ENCODE results near the gene TRIM36.

Gene TRIM36

DNA sequence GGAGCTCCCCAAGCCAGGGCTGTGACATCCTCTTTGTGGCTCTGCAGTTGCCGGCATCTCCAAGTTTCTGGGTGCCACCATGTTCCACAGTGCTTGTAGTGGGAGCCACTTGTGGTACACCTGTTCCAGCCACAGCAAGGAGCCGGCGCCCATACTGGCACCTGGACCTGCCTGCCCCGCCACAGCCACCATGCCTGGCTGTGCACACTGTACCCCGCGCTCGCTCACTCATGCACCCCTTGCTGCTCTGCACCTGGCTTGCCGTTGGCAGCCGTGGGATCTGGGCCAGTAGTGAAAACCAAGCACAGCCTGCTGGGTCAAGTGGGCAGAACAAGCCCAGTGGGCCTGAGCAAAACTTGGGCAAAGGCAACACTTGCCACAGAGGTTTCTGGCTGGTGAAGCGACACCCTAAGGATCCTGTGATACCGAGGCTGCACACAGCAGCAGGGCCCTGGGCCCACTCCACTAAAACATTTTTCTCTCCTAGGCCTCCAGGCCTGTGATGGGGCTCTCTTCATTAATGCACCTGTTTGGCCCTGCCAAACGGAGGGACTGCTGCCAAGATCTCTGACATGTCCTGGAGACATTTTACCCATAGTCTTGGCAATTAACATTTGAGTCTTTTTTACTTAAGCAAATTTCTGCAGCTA, 2.8 kb downstream of the TRIM36 start:
- no peak for DNase-seq (ENCODE audit: low read depth in 2 of 3, low spot score in 1 of 3)

- DNase-seq (ENCODE audit: low read depth in 2 of 3, low spot score in 1 of 3), result no peak
These were observed 3.9 kb downstream of the TRIM36 start for GRCh38 chr5:115165790-115166189.

- no peak for DNase-seq (ENCODE audit: low read depth in 2 of 3, low spot score in 1 of 3)
These were observed 8.7 kb downstream of the TRIM36 start for GRCh38 chr5:115160975-115161475.

DNA sequence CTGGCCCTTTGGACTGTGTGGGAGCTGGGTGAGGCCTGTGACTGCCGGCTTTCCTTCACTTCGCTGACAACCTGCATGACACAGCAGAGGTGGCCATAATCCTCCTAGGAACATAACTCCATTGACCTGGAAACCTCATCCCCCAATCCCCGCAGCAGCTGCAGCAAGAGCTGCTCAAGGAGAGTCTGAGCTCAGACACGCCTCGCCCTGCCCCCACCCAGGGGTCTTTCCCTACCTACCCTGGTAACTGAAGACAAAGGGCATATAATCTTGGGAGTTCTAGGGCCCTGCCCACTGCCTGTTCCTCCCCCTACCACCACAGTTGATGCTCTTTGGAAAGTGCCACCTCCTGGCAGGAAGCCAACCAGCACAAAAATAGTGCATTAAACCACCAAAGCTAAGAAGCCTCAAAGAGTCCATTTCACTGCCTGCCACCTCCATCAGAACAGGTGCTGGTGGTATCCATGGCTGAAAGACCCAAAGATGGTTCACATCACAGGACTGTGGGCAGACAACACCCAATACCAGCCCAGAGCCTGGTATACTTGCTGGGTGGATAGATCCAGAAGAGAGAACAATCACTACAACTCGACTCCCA, 18.4 kb downstream of the TRIM36 start:
- DNase-seq (ENCODE audit: low read depth in 2 of 3, low spot score in 1 of 3), result no peak

GRCh38 chr5:115150512-115150911, 19.2 kb downstream of the TRIM36 start:
- no peak for DNase-seq (ENCODE audit: low read depth in 2 of 3, low spot score in 1 of 3)

DNA sequence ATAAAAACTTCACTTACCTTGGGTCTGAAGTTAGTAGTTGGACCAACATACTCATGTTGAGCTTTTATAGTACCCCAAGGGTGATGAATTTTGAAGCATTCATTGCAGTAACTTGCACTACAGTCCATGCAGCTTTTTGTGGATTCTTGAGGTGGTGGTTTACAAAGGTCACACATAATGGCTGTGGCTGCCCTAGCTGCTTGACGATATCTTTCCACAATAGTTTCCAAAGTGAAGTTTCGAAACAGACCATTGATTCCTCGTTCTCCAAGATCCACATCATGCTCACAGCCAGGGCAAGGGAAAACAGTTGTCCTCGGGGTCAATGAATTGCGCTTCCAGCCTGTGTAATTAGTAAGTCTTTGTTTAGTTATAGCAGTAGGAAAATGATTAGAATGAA, 22.7 kb downstream of the TRIM36 start:
- DNase-seq (ENCODE audit: low read depth in 2 of 3, low spot score in 1 of 3), result no peak

DNA sequence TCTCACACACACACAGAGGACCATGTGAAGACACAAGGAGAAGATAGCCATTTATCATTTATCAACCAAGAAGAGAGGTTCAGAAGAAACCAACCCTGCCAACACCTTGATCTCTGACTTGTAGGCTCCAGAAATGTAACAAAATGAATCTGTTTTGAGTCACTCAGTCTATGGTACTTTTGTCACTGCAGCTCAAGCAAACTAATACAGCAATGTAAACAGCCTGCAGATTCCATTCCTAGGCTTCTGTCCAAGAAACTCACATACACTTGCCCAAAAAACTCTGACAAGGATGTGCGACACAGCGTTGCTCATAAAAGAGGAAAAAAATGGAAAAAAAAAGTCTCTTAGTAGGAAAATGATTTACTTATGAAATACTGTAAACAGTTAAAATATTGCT, 33.4 kb downstream of the TRIM36 start:
- no peak for DNase-seq (ENCODE audit: low read depth in 2 of 3, low spot score in 1 of 3)

- no peak for DNase-seq (ENCODE audit: low read depth in 2 of 3, low spot score in 1 of 3)
These were observed 37.2 kb downstream of the TRIM36 start for GRCh38 chr5:115132465-115132864.

- DNase-seq (ENCODE audit: low read depth in 2 of 3, low spot score in 1 of 3), result no peak
These were observed 43.4 kb downstream of the TRIM36 start for GRCh38 chr5:115126303-115126702.

- DNase-seq (ENCODE audit: low read depth in 2 of 3, low spot score in 1 of 3), result no peak
These were observed 45.0 kb downstream of the TRIM36 start for GRCh38 chr5:115124741-115125140.

GRCh38 chr5:115116001-115116400, 53.7 kb downstream of the TRIM36 start:
- DNase-seq (ENCODE audit: low read depth in 2 of 3, low spot score in 1 of 3), result no peak

GRCh38 chr5:115109840-115110239, 59.9 kb downstream of the TRIM36 start:
- DNase-seq (ENCODE audit: low read depth in 2 of 3, low spot score in 1 of 3), result no peak

GRCh38 chr5:115109356-115109755, 60.4 kb downstream of the TRIM36 start:
- no peak for DNase-seq (ENCODE audit: low read depth in 2 of 3, low spot score in 1 of 3)

- no peak for DNase-seq (ENCODE audit: low read depth in 2 of 3, low spot score in 1 of 3)
These were observed 69.3 kb downstream of the TRIM36 start for GRCh38 chr5:115100319-115100955.

- peak in 1 of 3 donors; percentile 26 for DNase-seq (ENCODE audit: low read depth in 2 of 3, low spot score in 1 of 3)
These were observed 71.5 kb downstream of the TRIM36 start for GRCh38 chr5:115098041-115098702.

GRCh38 chr5:115097236-115097635, 72.5 kb downstream of the TRIM36 start:
- no peak for DNase-seq (ENCODE audit: low read depth in 2 of 3, low spot score in 1 of 3)

GRCh38 chr5:115096034-115096769, 73.5 kb downstream of the TRIM36 start:
- no peak for DNase-seq (ENCODE audit: low read depth in 2 of 3, low spot score in 1 of 3)

- DNase-seq (ENCODE audit: low read depth in 2 of 3, low spot score in 1 of 3), result no peak
These were observed 81.8 kb downstream of the TRIM36 start for GRCh38 chr5:115087951-115088350.

GRCh38 chr5:115086473-115086872, 83.2 kb downstream of the TRIM36 start:
- DNase-seq (ENCODE audit: low read depth in 2 of 3, low spot score in 1 of 3), result no peak

DNA sequence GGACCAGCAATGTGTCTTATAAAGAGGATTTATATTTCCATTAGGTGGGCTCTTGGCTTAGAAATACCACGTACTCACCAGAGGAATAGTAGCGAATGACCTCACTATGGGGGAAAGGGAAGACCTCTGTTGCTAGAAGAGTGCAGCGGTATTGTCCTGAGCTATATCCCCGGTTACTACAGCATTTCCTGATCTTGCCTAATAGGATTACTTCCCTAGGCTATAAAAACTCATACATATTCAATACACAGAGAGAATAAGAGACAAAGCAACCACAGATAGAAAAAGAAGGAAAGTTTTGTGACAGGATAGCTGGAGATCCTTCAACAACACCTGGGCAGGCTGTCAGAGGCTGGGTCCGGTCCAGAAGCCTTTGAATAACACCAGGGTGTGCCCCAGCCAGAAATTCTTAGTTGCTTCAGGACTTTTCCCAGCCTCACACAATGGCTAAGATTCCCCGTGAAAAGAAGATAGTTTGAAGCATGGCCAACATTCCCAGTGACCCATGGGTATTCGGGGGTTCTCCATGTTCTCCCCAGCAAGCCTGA, 85.4 kb downstream of the TRIM36 start:
- no peak for DNase-seq (ENCODE audit: low read depth in 2 of 3, low spot score in 1 of 3)
